ENCODE measurements around the gene EXOC6B.
"Not testable (repeated sequence)": the region's sequence is repeated elsewhere in the genome, so short reads cannot be mapped to it uniquely, and the experiment has no call there.

EXOC6B gene

DNA sequence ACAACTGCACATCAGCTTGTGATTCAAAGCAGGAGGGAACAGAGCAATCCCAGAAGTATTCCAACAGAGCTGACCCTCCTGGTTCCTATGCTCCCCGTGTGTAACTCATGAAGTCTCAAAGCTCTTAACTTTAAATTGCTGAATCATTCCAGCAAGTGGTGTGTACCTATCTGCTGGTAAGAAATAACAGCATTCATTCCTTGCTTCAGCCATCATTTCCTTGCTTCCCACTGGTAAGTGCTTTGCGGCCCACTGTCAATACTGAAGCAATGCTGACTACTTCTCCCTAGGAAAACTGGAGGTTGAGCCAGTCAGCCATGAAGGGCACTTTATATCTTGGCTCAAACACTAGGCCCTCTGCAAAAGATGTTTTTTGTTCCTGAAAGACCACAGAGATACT, 222.4 kb downstream of the EXOC6B start:
- DNase-seq (ENCODE audit: low read depth), result no peak

DNA sequence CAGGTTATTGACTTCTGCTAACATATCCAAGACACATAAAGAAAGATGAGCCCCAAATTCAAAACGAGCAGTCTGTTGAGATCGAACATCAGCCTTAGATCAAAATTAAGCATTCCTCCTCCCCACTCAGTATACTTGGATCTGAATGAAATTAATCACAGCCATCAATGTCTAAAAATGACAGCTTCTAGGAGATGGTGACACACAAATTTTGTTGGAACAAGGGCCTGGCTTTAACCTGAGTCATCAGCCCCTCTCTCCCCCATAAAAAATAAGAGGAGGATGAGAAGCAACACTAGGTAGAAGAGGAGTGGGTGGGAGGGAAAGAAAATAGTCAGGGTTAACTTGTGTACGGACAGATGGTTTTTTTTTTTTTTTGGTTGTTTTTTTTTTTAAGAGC, 223.1 kb downstream of the EXOC6B start:
- DNase-seq (ENCODE audit: low read depth), result no peak

DNA sequence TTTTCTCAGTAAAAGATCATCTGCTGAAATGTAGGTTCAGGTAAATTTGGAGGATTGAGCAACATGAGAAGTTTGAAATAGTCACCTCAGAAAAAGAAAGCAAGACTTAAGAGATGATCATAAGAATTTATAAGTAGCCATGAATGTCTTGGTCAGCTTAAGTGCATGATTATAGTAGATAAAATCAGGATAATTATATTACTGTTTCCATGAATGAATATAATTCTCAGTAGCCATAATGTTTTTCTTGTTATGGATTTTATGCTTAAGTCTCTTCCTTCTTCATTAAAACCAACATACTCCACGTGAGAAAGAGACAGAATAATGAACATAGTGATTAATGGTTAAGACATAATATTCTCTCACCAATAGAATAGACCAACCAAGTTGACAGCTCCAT, 223.7 kb downstream of the EXOC6B start:
- DNase-seq (ENCODE audit: low read depth), result no peak

DNA sequence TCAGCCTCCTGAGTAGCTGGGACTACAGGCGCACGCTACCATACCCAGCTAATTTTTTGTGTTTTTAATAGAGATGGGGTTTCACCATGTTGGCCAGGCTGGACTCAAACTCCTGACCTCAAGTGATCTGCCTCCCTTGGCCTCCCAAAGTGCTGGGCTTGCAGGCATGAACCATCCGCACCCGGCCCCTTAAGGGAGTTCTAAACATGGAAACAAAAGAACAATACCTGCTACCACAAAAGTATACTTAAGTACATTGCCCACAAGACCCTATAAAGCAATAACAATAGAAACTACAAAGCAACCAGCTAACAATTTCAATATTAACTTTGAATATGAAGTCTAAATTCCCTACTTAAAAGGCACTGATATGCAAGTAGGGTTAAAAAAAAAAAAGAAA, 242.0 kb downstream of the EXOC6B start:
- not testable (repeated sequence) for DNase-seq (ENCODE audit: low read depth)

DNA sequence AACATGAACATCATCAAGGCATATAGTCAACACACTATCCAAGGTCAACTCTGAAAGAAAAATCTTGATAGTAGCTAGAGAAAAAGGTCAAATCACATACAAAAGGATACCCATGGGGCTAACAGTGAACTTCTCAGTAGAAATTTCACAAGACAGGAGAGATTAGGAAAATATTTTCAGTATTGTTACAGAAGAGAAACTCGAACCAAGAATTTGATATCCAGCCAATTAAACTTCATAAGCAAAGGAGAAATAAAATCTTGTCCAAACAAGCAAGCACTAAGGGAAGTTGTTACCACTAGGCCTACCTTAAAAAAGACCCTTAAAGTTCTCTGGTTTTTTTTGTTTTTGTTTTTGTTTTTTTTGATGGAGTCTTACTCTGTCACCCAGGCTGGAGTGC, 242.5 kb downstream of the EXOC6B start:
- no peak for DNase-seq (ENCODE audit: low read depth)

DNA sequence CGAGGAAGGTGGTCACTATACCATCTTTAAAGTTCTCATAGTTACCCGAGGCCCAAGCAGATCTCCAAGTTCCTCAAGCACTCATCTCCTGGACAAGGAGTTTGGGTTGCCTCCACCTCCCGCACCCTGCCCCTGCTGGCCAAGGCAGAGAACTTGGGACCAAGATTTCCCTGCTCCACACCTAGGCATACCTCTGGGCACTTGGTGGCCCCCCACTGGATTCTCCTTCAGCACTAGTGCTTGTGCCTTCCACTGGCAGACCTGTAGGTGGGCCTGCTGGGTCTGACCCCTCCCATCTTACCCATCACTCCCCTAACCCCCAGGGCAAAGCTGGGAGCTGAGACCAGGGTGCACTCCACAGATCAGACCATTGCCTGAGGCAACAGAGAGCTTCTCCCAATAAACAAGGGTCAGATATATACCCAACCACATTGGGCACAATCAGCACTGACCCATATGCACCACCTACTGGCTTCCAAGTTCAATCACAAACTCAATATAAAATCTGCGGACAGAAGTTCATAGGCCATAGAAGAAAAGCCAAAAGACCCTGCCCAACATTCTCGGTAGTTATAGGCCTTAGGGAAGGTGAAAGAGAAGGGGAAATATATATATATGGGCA, 244.2 kb downstream of the EXOC6B start:
- DNase-seq (ENCODE audit: low read depth), result no peak

DNA sequence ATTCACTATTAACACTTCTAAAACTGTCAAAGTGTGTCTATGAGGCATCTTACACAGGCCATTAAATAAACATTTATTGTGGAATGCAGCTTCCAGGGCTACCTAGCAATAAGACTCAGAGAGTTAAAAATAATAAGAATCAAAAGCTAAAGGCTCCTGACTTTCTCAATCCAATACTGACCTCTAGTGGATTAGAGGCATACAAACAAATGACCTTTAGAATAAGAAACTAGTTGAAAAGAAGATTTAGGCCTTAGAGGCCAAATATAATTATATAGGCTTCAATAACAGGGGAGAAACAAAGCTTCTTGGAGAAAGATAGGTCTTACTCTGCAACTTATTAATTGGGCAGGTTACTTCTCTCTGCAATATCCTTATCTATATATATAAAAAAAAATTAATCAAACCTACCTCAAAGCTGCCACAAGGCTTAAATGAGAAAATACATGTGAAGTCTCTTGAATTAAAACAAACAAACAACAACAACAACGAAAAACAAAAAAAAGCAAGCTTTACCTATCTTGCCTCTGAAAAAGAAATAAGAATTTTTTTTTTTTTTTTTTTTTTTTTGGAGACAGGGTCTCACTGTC, 246.1 kb downstream of the EXOC6B start:
- no peak for DNase-seq (ENCODE audit: low read depth)

DNA sequence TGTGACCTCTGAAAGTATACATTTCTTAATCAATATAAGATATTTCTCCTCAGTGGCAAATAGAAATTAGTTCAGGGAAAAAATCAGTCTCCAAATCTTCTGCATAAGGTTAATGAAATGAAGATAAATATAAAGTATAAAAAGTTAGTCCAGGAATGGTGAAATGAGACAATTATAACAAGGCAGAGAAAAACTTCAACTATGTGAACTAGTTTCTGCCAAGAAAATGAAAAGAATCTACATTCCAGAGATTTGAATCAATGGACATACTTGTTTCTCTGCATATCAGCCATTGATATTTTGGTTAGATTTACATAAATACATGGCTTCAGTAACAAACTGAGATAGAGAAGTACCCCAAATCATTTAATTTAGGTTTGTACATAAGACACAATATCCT, 249.0 kb downstream of the EXOC6B start:
- no peak for DNase-seq (ENCODE audit: low read depth)

DNA sequence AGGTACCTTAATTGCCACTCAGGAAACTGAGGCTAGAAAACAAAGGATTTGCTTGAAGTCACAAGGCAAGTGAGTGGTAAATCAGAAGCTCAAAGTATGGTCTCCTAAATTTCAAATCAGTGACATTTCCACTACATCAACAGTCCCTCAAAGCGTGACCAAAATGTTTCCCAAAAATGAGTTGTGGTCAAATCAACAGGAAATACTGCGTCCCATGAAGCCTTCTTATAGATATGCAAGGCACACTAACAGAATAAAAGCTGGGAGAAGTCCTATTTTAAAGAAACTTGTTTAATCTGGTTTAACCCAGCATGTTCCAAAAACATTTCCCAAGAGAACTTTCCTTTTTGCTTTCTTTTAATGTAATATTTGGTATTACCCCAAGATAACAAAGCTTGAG, 249.4 kb downstream of the EXOC6B start:
- no peak for DNase-seq (ENCODE audit: low read depth)

DNA sequence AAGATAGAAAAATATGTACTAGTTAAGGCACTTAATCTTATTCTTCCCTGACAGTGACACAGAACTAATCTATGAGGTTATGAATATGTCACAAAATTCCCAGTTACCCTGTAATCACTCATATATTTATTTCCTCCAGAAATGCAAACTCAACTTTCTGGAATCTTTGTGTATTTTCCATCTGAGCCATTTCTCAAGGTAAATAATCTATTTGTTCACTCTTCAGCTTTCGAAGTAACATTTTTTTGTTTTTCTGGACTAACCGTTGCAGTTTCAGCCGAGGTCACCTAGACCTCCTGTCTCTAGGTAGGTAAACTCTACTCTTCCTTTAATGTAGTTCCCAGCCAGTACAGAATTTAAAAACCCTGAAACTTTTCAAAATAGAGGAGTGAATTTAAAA, 250.9 kb downstream of the EXOC6B start:
- no peak for DNase-seq (ENCODE audit: low read depth)

DNA sequence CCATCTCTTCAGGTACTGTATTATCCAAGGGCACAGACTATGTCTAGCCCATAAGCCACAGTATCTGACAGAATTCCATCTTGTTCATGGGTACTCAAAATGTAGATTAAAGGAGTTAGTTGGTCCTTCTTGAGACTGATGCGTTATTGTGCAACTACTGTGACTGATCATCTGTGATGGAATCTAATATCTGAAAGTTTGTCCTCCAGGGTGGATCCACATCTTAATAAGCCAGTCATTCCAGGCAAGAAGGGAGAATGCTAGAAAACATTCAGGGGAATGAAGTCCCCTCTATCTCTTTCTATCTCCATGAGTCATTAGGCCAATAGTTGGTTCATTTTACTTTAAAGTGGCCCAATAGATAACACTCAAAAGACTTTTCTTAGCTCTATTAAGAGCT, 252.6 kb downstream of the EXOC6B start:
- no peak for DNase-seq (ENCODE audit: low read depth)

DNA sequence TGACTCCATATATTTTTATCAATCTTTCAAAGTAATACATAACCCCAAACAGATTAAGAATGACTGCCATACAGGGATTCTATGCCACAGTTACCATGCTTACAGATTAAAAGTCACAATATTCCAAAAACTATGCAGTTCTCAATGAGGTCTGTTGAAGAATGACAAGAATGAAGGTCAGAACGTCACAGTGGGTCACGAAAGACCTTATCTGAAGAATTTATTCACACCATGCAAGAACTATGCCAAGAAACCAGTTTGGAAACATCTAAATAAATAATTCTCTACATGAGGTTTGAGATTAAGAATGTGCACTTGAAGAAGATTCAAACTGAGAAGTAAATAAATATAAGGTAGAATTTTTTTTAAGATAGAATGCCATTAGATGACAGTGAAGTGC, 253.3 kb downstream of the EXOC6B start:
- DNase-seq (ENCODE audit: low read depth), result no peak

DNA sequence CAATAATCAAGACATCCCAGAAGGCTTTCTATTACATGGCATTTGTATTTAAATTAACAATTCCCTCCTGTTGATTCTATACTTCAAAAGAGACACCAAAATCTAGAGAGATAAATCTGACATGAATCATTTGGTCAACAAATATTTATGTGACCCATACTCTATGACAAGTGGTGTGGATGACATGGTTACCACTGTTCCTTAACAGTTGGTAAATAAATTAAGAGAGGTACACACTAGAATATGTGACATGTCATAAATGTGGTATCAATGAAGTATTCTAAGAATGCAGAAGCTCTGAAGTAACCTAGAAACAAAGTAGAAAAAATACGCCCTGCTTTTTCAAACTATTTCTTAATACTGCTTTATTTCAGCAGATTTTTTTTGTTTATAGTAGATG, 255.4 kb downstream of the EXOC6B start:
- no peak for DNase-seq (ENCODE audit: low read depth)

DNA sequence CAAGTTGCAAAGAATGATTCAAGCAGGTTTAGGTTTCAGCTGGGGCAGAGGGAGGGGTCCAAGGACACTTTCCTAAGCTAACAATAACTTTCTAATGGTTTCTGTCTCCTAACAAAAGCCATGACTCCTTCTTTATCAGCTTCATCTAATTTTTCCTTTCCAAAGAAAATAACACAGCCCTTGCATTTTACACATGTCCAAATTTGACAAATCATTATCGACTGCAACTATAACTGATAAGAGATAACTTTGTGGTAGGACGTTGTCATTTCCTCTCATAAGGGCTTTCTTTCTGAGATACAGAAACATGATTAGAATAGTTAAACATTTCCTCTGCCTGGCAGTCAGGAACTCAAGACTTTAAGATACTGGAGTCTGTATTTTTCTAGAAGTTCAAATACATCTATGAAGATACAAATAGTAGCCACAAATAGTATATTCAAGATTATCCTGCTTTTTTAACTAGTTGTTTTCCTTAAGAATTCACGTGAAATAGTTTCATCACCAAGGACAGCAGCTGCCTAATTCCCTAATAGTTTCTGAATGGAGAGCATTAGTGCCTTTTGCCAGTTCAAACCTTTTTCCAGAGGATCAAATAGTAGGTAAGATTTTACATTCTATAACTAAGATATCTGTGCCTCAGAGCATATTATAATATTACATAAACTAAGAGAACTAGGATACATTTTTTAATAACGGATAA, 263.2 kb downstream of the EXOC6B start:
- no peak for DNase-seq (ENCODE audit: low read depth)

DNA sequence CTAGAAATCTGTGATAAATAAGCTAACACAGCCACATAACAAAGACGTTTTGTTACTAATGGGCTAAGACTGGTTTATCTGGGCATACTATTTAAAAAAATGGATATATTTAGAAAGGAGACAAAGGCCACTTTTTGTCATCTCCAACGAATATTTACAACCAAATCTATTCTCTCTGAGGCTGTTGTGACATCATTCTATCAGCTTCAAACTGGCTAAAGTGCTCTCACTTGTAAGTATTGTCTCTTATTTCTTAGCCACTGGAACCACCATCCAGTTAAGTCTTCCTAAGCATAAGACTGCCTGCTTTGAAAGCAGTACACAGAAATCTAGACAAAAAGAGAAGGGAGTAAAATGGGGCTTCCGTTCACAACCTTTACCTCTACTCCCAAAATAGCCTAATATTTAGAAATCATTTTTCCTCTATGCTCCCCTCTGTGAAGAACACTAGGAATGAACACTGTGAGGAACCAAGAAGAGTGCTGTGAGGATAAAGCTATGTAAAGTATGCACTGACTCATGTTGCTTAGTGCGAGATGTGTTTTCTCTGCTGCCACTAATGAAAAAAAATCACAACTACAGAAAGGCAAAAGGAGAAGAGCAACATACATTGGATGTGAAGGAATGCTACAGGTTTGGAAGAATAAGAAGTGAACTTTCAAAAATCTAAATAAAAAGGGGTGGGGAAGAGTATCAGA, 264.1 kb downstream of the EXOC6B start:
- no peak for DNase-seq (ENCODE audit: low read depth)

DNA sequence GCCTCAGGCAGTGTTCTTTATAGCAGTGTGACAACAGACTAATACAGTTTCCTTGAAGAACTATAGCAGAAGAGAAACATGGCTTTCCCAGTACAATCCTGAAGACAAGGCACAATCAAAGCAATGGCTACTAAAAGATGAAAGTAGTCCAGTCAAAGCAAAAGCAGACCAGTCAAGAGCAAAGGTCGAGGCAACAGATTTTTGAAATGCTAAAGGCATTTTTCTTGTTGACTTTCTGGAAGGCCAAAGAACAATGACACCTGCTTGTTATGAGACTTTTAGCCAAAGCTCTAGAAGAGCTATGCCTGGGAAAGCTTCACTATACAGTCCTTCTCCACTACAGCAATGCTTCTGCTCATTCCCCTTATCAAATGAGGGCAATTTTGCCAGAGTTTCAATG, 269.9 kb downstream of the EXOC6B start:
- no peak for DNase-seq (ENCODE audit: low read depth)

DNA sequence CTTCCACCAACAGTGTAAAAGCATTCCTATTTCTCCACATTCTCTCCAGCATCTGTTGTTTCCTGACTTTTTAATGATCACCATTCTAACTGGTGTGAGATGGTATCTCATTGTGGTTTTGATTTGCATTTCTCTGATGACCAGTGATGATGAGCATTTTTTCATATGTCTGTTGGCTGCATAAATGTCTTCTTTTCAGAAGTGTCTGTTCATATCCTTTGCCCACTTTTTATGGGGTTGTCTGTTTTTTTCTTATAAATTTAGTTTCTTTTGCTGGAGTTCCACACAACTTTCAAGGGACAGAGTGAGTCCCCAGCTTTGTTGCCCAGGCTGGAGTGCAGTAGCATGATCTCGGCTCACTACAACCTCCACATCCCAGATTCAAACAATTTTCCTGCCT, 270.5 kb downstream of the EXOC6B start:
- not testable (repeated sequence) for DNase-seq (ENCODE audit: low read depth)

DNA sequence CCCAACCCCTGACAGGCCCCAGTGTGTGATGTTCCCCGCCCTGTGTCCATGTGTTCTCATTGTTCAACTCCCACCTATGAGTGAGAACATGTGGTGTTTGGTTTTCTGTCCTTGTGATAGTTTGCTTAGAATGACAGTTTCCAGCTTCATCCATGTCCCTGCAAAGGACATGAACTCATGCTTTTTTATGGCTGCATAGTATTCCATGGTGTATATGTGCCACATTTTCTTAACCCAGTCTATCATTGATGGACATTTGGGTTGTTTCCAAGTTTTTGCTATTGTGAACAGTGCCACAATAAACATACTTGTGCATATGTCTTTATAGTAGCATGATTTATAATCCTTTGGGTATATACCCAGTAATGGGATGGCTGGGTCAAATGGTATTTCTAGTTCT, 270.9 kb downstream of the EXOC6B start:
- not testable (repeated sequence) for DNase-seq (ENCODE audit: low read depth)

DNA sequence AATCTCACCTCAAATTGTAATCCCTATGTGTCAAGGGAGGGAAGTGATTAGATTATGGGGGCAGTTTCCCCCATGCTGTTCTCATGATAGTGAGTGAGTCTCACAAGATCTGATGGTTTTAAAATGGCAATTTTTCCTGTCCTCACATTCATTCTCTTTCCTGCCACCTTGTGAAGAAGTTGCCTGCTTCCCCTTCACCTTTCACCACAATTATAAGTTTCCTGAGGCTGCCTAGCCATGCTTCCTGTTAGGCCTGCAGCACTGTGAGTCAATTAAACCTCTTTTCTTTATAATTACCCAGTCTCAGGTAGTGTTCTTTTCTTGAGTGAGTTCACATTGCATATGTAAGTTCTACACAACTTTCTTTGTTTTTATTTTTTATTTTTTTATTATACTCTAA, 271.5 kb downstream of the EXOC6B start:
- DNase-seq (ENCODE audit: low read depth), result no peak

DNA sequence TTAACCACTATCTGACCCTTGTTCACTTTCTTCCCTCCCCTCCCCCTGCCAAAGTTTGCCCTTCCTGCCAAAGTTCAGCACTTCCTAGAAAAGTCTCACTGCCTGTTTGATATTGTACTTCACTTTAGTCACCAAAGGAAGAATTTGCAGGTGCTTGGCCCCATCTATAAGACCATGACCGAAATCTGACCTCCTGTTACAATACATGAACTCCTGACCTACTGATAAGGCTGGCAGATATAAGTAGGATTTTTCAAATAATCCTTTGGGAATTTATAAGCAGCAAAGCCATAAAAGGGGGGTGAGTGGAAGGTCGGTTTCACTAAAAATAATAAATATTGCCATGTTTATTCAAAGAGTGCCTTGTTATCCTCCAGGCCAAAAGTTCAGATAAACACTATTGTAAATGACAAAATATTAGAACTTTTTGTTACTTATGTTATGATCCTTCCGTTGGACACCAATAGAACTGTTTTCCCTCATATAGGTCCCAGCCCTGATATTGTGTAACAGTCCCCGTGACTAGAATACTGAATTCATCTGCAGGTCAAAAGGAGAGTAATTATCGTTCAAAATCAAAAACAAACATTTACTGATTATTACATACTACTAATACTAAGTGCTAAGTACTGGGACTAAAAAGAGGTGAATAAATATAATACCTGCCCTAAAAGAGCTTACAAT, 277.6 kb downstream of the EXOC6B start:
- no peak for DNase-seq (ENCODE audit: low read depth)

DNA sequence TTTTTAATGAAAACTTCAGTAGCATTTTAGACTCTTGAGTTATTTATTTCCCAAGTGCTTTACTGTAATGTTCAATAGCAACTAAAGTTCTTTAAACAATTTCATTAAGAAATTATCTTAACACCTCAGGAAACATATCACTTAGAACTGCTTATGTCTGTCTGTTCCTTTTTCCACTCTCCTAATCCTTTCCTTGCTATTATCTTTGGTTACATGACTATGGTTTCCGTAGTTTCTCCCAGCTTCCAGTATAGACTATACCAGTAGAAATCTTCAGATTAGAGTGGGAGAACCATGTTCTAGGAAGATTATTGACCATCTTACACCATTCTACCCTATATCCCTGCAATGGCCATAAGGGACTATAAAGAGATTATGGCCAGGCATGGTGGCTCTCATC, 280.0 kb downstream of the EXOC6B start:
- no peak for DNase-seq (ENCODE audit: low read depth)

DNA sequence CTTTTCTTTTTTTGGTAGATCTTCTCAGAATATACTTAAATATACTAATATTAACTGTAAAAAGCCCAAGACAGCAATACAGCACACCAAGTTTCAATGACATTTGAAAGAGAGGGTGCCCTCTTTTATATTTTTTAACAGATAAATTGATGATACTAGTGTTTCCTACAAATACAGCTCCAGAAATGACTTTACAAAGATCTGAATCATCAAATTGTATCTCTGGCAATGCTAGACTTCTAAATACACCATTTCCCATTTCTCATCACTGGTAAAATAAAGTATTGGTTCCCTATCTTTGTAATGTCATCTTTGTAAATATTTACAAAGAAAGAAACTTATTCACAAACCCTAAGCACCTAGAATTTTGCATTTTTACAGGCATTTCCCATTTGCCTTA, 281.3 kb downstream of the EXOC6B start:
- DNase-seq (ENCODE audit: low read depth), result no peak
